Superior temporal gyrus (tissue), 1 donor: ENCODE measurements around the gene TNS4.

Source experiments
- DNase-seq: peaks from one replicate; pipeline ENCODE4 v3.0.0-alpha.2; 2016; ENCODE audit errors: extremely low spot score

Gene TNS4

GRCh38 chr17:40457369-40457768, 44.1 kb downstream of the TNS4 start:
- DNase-seq: no peak

GRCh38 chr17:40456396-40456951, 44.9 kb downstream of the TNS4 start:
- DNase-seq: no peak

- no peak for DNase-seq
Measured at GRCh38 chr17:40454613-40454995, 46.8 kb downstream of the TNS4 start.

GRCh38 chr17:40453881-40454612, 47.4 kb downstream of the TNS4 start:
- DNase-seq: no peak

GRCh38 chr17:40452921-40453378, 48.5 kb downstream of the TNS4 start:
- no peak for DNase-seq

GRCh38 chr17:40452216-40452787, 49.1 kb downstream of the TNS4 start:
- DNase-seq: no peak

- DNase-seq: no peak
Measured at GRCh38 chr17:40451420-40451819, 50.0 kb downstream of the TNS4 start.

GRCh38 chr17:40450175-40450574, 51.2 kb downstream of the TNS4 start:
- no peak for DNase-seq

GRCh38 chr17:40448639-40449261, 52.7 kb downstream of the TNS4 start:
- no peak for DNase-seq

- DNase-seq: no peak
Measured at GRCh38 chr17:40448213-40448638, 53.2 kb downstream of the TNS4 start.

GRCh38 chr17:40447806-40448205, 53.6 kb downstream of the TNS4 start:
- no peak for DNase-seq

GRCh38 chr17:40447148-40447644, 54.2 kb downstream of the TNS4 start:
- DNase-seq: no peak

GRCh38 chr17:40445751-40446468, 55.5 kb downstream of the TNS4 start:
- DNase-seq: no peak

GRCh38 chr17:40443988-40444899, 57.2 kb downstream of the TNS4 start:
- no peak for DNase-seq

- peak; percentile 67 for DNase-seq
Measured at GRCh38 chr17:40443196-40443987, 58.0 kb downstream of the TNS4 start, which contains the start of gene IGFBP4. Gene IGFBP4, plus strand, starts transcription at chr17:40443450. Its CDS starts 286 bp downstream, at chr17:40443736.

- DNase-seq: no peak
Measured at GRCh38 chr17:40442392-40443195, 58.8 kb downstream of the TNS4 start.

- DNase-seq: no peak
Measured at GRCh38 chr17:40440166-40440565, 61.3 kb downstream of the TNS4 start.

- DNase-seq: no peak
Measured at GRCh38 chr17:40437095-40437732, 64.2 kb downstream of the TNS4 start.
